GM23338 (cell line): ENCODE data around the gene CFAP157. TPM values are rescaled to one million over a fixed set of nuclear protein-coding genes. Genes with fewer than 3 reads are reported as not detected.

Source experiments
- ATAC-seq: fragments of 200-7000 bp; cut with Tn5 transposase; 3 replicates; pipeline ENCODE4 v1.9.1; 2020
- DNase-seq: peaks from one replicate; pipeline ENCODE4 v3.0.0-alpha.2; 2015; ENCODE audit warnings: low spot score
- H2AFZ ChIP-seq: fragments of 200-600 bp; sonication (generic); 2 replicates; pipeline ENCODE4 v1.8.0; 2016; ENCODE audit warnings: antibody characterized with exemption, mild to moderate bottlenecking, moderate library complexity
- H3F3A ChIP-seq: fragments of 200-600 bp; sonication (generic); replicated peaks from 2 replicates; pipeline ENCODE4 v1.8.0; 2017; ENCODE audit warnings: antibody characterized with exemption, mixed run types, low read depth
- H3K27ac ChIP-seq: fragments of 200-600 bp; sonication (generic); 2 replicates; pipeline ENCODE4 v1.6.1; 2016; ENCODE audit warnings: low read depth
- H3K27me3 ChIP-seq: fragments of 200-600 bp; sonication (generic); 2 replicates; pipeline ENCODE4 v1.8.0; 2016; ENCODE audit warnings: mild to moderate bottlenecking, mixed run types, moderate library complexity; ENCODE audit not compliant: insufficient read depth
- H3K36me3 ChIP-seq: fragments of 200-600 bp; sonication (generic); 2 replicates; pipeline ENCODE4 v1.8.0; 2016; ENCODE audit warnings: mild to moderate bottlenecking; ENCODE audit not compliant: insufficient read depth
- H3K4me1 ChIP-seq: fragments of 200-600 bp; sonication (generic); 2 replicates; pipeline ENCODE4 v1.8.0; 2016; ENCODE audit warnings: mild to moderate bottlenecking, moderate library complexity; ENCODE audit not compliant: insufficient read depth
- H3K4me2 ChIP-seq: fragments of 200-600 bp; sonication (generic); 2 replicates; pipeline ENCODE4 v1.7.1; 2017; ENCODE audit warnings: mixed run types
- H3K4me3 ChIP-seq: fragments of 200-600 bp; sonication (generic); 2 replicates; pipeline ENCODE4 v1.6.1; 2016; ENCODE audit warnings: mixed run types
- H3K79me2 ChIP-seq: fragments of 200-600 bp; sonication (generic); replicated peaks from 2 replicates; pipeline ENCODE4 v1.8.0; 2017; ENCODE audit warnings: mild to moderate bottlenecking; ENCODE audit not compliant: insufficient read depth
- H3K9me2 ChIP-seq: fragments of 200-600 bp; sonication (generic); 2 replicates; pipeline ENCODE4 v1.8.0; 2017; ENCODE audit not compliant: insufficient read depth
- H4K20me1 ChIP-seq: fragments of 200-600 bp; sonication (generic); replicated peaks from 2 replicates; pipeline ENCODE4 v1.8.0; 2017; ENCODE audit warnings: mild to moderate bottlenecking; ENCODE audit not compliant: insufficient read depth
- H3K27ac Mint-ChIP-seq: 2 replicates; pipeline ENCODE4 v1.8.0; 2020; ENCODE audit warnings: inconsistent platforms, mild to moderate bottlenecking, moderate library complexity, mixed read lengths
- H3K27me3 Mint-ChIP-seq: 3 replicates; pipeline ENCODE4 v1.8.0; 2022; ENCODE audit warnings: low read depth, mild to moderate bottlenecking, moderate library complexity, mixed read lengths, inconsistent platforms; ENCODE audit not compliant: insufficient read depth, poor library complexity
- H3K36me3 Mint-ChIP-seq: 3 replicates; pipeline ENCODE4 v1.8.0; 2021; ENCODE audit warnings: low read depth, mild to moderate bottlenecking, inconsistent platforms, moderate library complexity, mixed read lengths
- H3K4me1 Mint-ChIP-seq: 3 replicates; pipeline ENCODE4 v1.8.0; 2020; ENCODE audit warnings: mild to moderate bottlenecking, inconsistent platforms, mixed read lengths
- H3K4me3 Mint-ChIP-seq: 3 replicates; pipeline ENCODE4 v1.8.0; 2021; ENCODE audit warnings: moderate library complexity, mild to moderate bottlenecking, inconsistent platforms, mixed read lengths
- H3K9me3 Mint-ChIP-seq: 3 replicates; pipeline ENCODE4 v1.8.0; 2020; ENCODE audit warnings: moderate library complexity, mild to moderate bottlenecking, inconsistent platforms, mixed read lengths
- EZH2 ChIP-seq: fragments of 200-600 bp; sonication (generic); IDR thresholded peaks from one replicate; pipeline ENCODE4 v1.8.0; 2017; ENCODE audit warnings: antibody characterized with exemption, mild to moderate bottlenecking, low read depth; ENCODE audit not compliant: unreplicated experiment
- EZH2phosphoT487 ChIP-seq: fragments of 200-600 bp; sonication (generic); IDR thresholded peaks from one replicate; pipeline ENCODE4 v1.8.1; 2018; ENCODE audit warnings: antibody characterized with exemption; ENCODE audit not compliant: unreplicated experiment
- JUNB ChIP-seq: IDR thresholded peaks from one replicate; pipeline ENCODE4 v1.6.1; 2016; ENCODE audit warnings: antibody characterized with exemption; ENCODE audit not compliant: unreplicated experiment
- POLR2AphosphoS5 ChIP-seq: IDR thresholded peaks from 2 replicates; pipeline ENCODE4 v1.6.1; 2016; ENCODE audit warnings: antibody characterized with exemption, low read depth
- REST ChIP-seq: IDR thresholded peaks from one replicate; pipeline ENCODE4 v1.6.1; 2018; ENCODE audit warnings: antibody characterized with exemption; ENCODE audit not compliant: unreplicated experiment
- ZNF331 ChIP-seq: fragments of 250-450 bp; sonication (Bioruptor Pico); IDR thresholded peaks from 2 replicates; pipeline ENCODE4 v1.5.0; 2020; ENCODE audit warnings: low read depth, mild to moderate bottlenecking, moderate library complexity
- ZNF462 ChIP-seq: fragments of 250-450 bp; sonication (Bioruptor Pico); IDR thresholded peaks from 2 replicates; pipeline ENCODE4 v1.5.0; 2020; ENCODE audit warnings: mild to moderate bottlenecking, moderate library complexity
- polyA plus RNA-seq: library from polyadenylated mRNA; unstranded; fragments of >200 nt; fragmentation: Nextera tagmentation; extraction: Ambion mirVana; gene quantifications from 2 replicates; pipeline ENCODE4 v1.2.1, GENCODE V29; 2016
- total RNA-seq: library from RNA; depleted of rRNA; stranded (reverse); fragments of >200 nt; shearing (Covaris generic); gene quantifications from 2 replicates; pipeline ENCODE4 v1.2.3, GENCODE V29; 2014

The CFAP157 gene
- total and polyA plus RNA-seq, 2 experiments from 2014 or later = 0.17 to 0.55 TPM

- H3K79me2 ChIP-seq = no peaks in the 10 kb centered on the region
- Mint-ChIP-seq H3K27ac (no peak overlapping the region), H3K9me3 (no peaks in the 10 kb centered on the region), H3K4me1 (no peaks in the 10 kb centered on the region), H3K27me3 (peaks cover 2% of the 10 kb centered on the region), H3K36me3 (peaks cover 24% of the 10 kb centered on the region), H3K4me3 (no peak overlapping the region; the same call in 2 of the 3 replicates)
- no peaks in the 10 kb centered on the region for H4K20me1 ChIP-seq
- H2AFZ ChIP-seq = no peak overlapping the region
- no peak overlapping the region for H3K27ac ChIP-seq
- no peaks in the 10 kb centered on the region for H3K9me2 ChIP-seq
- no peak for ATAC-seq
- H3K27me3 ChIP-seq = no peaks in the 10 kb centered on the region
- H3K4me2 ChIP-seq = no peak overlapping the region
- no peak overlapping the region for H3K4me3 ChIP-seq
- H3F3A ChIP-seq = no peaks in the 10 kb centered on the region
- H3K4me1 ChIP-seq = no peaks in the 10 kb centered on the region
- no peak for TF ChIP-seq EZH2
- TF ChIP-seq REST = no peak
- TF ChIP-seq ZNF331 (CRISPR knock-in tag) = no peak
- TF ChIP-seq JUNB = no peak
- no peak for TF ChIP-seq ZNF462 (CRISPR knock-in tag)
- no peak for TF ChIP-seq EZH2phosphoT487
- TF ChIP-seq POLR2AphosphoS5 = no peak
- peaks cover 5% of the 10 kb centered on the region; the same call in 1 of the 2 replicates for H3K36me3 ChIP-seq
- no peak for DNase-seq
Observed at GRCh38 chr9:127680226-127680625, 26.6 kb upstream of the CFAP157 start.
